HG03045 (cell line): ENCODE measurements around the gene ARL8B.
A peak's percentile ranks its signal among the peaks of the same experiment; 100 is the strongest.
"Not testable (repeated sequence)": the region's sequence is repeated elsewhere in the genome, so short reads cannot be mapped to it uniquely, and the experiment has no call there.

Source experiments
- ATAC-seq: cut with Tn5 transposase; IDR thresholded peaks from one replicate; pipeline ENCODE4 v1.9.1; 2021; ENCODE audit warnings: mild to moderate bottlenecking, moderate library complexity; ENCODE audit not compliant: unreplicated experiment

The ARL8B gene

DNA sequence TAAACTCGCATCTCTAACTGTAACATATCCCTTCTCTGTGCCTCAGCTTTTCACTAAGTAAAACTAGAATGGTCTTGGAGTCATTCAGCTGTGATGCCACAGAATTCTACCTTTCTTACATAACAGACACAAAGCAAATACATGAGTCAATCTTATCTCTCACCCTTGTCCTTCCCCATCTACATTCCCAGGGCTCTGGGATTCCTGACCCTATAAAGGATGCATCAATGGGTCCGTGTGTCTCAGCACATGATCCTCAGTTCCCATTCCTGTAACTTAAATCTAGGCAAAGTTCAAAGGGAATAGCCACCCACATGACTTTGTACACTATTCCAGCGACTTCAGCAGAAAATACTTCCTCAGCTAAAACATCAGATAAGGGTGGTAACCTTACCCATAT lies 11.8 kb upstream of the ARL8B start:
- ATAC-seq = no peak

DNA sequence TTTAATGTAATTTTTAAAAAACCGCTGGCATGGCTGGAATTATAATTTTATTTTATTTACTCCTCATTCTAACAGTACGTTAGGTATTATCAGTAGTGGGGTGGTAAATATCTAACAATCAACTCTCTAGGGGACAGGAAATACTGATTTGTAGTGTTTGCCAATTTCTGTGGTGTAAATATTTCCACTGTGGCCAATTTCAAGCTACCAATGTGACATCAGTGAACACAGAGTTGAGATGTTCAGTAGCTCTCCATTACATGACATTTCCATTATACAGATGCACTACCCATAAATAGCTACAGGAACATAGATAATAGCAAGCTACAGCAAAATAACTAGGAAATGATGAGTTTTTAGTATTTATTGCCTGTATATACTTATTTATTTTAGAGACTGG lies 10.0 kb upstream of the ARL8B start:
- ATAC-seq = no peak

DNA sequence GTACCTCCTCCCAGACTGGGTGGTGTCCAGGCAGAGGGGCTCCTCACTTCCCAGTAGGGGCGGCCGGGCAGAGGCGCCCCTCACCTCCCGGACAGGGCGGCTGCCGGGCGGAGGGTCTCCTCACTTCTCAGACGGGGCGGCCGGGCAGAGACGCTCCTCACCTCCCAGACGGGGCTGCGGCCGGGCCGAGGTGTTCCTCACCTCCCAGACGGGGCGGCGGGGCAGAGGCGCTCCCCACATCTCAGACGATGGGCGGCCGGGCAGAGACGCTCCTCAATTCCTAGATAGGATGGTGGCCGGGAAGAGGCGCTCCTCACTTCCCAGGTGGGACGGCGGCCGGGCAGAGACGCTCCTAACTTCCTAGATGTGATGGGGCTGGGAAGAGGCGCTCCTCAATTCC lies 8.4 kb upstream of the ARL8B start:
- ATAC-seq = not testable (repeated sequence)

DNA sequence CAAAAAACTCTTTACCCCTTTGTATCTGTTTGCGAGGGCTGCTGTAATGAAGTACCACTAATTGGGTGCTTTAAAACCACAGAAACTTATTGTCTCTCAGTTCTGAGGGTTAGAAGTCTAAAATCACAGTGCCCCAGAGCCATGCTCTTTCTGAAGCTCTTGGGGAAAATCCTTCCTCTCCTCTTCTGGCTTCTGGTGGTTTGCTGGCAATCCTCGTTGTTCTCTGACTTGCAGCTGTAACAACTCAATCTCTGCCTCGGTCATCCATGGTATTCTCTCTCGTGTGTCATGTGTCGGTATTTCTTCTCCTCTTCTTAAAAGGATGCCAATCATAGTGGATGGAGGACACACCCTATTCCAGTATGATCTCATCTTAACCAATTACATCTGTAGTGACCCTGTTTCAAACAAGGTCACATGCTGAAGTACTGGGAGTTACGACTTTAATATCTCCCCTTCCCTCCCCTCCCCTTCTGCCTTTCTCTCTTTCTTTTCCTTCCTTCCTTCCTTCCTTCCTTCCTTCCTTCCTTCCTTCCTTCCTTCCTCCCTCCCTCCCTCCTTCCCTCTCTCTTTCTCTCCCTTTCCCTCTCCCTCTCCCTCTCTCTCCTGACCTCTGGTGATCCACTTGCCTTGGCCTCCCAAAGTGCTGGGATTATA lies 6.5 kb upstream of the ARL8B start:
- no peak for ATAC-seq

DNA sequence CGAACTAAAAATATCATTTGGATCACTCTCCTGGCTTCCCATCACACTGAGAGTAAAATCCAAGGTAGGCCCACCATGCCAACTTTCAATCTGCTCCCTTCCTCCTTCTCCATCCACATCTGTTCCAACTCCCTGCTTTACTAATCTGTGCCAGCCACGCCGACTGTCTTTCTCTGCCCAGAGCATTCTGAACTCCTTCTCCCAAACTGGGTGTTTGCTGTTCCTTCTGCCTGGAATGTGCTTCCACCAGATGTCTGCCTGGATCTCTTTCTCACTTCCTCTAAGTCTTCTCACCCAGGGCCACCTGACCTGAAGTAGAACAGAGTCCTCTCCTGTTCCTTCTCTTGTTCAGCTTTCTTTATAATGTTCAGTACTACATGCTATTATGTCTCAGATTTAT lies 5.6 kb upstream of the ARL8B start:
- no peak for ATAC-seq

DNA sequence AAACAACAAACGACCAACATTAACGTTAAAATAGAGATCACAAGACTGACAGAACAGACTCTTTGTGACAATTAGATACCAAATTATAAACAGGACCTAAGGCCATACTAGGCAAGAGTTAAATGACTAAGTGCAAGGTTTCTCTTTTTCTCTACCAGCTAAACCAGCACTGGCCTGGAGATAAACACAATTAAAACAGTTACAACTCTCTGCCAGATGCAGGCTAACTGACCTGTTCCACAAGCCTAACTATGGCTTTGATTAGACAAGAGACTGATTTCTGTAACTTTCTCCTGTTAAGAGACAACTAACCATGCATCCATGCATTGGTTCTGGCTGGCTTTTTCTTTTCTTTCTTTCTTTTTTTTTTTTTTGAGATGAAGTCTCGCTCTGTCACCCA lies 1.6 kb upstream of the ARL8B start:
- no peak for ATAC-seq

DNA sequence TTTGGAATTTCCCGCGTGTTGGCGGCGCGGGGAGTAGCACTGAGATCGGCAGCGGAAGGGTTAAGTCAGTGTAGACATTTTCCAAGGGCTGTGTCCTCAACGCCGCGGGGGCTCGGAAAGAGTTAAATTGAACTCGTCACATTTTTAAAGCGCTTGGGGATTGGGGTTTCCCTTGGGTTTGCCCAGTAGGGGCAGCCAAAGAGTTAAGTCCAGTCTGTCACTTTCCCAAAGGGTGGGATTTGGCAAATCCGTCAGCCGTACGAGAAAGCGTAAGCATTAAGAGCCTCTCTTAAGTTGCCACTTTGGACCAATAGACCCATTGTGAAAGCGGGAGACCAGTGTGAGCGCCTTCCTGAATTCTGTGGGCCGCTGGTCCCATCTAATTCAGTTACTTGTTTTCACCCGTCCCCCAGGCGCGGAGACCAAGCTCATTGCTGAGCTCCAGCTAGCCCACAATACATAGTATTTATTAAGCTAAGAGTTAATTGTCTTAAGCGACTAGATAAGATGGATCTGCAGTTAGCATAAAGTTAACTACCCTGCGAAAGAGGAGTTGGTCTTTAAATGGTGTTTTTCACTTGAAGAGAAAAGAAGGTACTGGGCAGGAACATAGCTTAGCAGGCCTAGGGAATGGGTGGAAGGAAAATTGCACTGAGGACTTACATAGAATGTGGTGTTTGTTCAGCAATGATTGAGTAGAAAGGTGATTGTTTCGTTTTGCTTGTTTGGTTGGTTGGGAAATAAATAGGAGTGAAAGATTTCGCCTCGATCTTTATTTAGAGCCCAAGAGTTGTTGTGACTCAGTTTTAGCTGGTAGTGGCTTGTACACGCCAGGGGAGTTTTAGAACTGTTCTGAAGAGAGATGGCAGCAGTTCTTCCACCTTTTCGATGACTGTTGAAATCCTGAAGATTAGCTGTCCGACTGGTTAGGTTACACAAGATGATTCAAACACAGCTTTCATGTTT lies 932 bp downstream of the ARL8B start:
- peak; percentile 20 for ATAC-seq

DNA sequence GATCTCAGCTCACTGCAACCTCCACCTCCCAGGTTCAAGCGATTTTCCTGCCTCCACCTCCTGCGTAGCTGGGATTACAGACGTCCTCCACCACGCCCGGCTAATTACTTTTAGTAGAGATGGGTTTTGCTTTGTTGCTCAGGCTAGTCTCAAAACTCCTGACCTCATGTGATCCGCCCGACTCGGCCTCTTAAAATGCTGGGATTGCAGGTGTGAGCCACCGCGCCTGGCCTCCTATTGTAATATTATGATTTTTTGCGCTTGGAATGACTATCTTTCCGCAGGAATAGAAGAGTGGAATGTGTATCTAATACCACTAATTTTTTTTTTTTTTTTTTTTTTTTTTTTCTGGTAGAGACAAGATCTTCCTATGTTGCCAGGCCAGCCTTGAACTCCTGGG lies 1.8 kb downstream of the ARL8B start:
- no peak for ATAC-seq

DNA sequence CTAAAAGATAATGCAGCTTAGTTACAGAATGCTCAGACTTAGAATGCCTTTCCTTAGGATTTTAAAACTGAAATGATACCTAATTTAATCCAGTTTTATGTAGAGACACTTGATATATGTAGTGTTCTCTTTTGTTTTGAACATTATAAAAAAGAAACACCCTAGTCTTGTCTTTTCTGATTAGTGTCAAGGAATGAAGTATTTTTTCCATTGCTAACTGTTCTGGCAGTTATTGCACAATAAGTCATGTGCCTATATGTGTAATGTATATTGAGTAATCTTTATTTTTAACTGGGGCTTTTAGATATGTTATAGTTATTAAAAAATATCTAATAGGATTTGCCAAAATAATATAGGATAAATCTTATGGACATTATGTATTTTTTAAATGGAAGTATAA lies 4.5 kb downstream of the ARL8B start:
- no peak for ATAC-seq

DNA sequence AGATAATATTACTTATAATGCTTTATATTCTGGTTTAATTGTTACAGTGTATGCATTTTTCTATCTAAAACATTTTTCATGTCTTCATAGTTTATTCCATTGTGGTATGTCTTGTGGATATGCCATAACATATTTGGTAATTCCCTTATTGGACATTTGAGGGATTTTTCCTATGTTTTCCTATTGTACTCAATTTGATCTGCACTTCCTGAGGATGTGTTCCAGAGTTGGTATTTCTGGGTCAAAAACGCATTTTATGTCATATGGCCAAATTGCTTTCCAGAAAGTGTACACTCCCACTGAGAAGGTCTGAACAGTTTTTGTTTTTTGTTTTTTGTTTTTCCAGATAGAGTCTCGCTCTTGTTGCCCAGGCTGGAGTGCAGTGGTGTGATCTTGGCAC lies 6.8 kb downstream of the ARL8B start:
- no peak for ATAC-seq

DNA sequence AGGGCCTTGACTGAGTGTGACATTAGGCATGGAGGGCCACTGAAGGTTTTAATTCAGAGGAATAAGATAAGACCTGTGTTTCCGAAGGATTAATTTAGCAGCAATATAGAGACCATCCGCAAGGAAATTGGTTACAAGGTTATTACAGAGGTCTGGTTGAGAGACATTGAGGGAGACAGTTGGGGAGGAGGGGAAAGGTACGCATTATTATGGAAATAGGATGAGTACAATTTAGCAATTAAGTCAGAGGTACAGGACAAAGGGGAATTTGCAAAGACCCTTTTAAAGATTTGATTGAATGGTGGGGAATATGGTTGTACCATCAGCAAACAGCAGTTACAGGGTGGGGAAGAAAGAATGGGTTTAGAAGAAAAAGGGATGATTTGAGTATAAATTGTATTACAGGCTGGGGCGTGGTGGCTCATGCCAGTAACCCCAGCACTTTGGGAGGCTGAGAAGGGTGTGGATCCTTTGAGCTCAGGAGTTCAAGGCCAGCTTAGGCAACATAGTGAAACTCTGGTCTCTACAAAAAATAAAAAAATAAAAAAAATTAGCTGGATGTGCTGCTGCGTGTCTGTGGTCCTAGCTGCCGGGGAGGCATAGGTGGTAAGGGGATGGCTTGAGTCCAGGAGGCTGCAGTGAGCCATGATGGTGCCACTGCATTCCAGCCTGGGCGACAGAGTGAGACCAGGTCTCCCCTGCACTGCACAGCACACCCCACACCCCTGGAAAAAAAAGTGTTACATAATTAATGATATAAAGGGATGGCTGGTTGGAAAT lies 11.3 kb downstream of the ARL8B start:
- ATAC-seq = no peak

DNA sequence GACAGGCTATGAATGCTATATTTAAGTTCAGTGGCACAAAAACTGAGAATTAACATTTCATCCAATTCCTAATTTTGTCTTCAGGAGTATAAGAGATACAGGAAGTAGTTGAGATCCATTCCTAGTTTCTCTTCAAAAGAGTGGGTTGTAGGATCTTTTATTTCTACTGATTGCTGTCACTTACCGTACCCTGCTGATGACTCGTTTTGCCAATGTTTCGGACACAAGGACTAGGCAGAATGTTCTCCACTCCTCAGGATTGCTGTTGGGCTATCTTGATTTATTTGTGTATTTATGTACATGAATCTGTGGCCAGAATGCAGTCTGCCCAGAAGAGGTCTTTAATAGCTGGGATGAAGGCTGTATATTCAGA lies 11.9 kb downstream of the ARL8B start:
- no peak for ATAC-seq

DNA sequence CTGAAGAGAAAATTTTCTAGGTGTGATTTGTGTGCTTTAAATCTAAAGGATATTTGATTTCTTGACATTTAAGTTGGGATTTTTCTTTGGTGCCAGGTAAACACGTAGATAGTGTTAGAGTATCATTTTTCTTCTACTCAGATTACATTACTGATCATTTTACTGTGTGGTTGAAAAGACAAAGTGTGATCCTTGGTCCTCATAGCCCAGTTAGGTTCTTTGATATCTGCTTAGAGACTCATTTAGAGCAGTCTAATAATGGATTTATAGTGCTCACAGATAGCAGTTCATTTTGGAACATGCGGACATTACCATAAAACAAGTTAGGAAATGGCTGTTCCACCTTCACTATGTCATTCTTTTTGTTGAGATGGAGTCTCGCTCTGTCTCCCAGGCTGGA lies 12.4 kb downstream of the ARL8B start:
- ATAC-seq = no peak

DNA sequence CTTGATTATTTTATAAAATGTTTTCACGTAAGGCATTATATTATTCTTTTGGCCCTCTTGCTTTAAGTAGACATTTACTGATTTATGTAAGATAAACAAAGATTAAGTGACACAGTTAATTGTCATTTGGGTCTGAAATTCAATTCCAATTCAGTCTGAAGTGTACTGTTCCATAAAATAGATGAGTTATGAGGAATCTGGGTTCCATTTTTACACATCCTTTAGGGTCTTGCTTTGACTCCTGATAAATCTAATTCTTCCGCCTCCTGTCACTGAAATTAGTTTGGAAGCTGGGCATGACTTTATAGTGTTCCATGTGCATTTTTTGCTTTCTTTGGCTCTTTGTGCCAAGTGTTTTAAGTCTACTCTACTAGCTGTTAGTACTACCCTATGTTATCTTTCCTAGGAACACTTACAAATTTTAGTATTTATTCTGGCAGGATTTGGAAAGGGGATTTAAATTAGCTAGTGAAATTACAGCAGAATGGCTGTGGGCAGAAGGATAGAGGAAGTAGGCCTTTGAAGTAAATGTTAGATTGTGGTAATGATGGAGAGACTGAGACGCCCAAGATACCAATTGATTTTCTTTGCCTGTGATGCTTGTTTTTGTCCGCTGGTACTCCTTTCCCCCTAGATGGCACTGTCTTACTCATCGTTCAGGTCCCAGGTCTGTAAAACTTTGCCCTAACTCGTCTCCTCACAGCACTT lies 14.3 kb downstream of the ARL8B start:
- ATAC-seq = peak; percentile 48

DNA sequence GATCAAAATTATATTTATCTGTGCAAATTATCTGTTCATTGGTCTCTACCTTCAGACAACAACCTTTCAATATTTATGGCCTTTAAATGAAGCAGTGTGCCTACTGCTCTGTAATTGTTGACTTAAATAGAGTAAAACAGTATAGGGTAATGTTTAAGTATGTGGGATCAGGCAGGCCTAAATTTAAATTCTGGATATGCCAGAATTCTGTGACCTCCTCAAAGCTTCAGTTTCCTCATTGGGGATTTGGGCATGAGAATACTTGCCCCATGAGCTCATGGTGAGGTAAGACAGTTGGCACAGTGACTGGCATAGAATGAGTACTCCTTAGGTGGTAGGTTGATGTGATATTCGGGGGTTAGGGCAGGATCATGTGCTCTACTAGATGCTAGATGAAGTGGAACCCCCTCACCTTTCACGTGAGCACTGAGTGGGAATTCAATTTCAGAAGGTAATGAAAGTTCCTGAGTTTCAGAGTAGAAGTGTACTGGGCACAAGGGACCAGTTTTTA lies 14.9 kb downstream of the ARL8B start:
- ATAC-seq = no peak

DNA sequence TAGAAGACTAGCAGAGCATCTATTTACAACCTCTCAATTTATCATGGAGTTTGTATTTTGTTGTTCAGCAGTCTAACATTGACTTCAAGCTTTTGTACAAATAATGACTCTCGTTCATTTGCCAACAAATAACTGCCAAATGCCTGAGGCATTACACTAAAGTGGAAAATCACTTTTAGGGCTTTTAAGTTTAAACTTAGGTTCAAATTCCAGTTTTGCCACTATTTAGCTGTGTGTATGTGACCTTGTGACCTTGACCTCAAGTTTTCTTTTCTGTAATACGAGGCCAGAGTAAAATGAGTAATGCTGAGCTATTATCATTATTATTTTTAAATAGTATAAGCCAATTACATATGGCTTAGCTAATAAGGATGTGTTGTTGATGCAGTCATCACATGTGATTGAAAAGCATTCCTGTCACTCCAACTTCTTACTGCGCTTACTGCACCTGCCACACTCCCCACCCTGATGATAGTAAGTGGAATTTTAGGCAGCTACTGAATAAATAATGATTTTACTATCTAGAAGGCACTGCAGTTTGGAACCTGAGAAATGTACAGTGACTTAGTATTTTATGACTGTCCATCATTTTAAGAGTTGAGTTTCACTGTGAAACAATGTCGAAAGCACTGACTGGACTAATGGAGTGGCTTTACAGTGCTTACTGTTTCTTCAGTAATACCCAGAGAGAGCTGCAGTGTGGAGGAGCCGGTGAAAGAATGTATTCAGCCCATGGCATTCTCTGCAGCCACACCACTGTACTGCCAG lies 16.3 kb downstream of the ARL8B start:
- ATAC-seq = no peak

DNA sequence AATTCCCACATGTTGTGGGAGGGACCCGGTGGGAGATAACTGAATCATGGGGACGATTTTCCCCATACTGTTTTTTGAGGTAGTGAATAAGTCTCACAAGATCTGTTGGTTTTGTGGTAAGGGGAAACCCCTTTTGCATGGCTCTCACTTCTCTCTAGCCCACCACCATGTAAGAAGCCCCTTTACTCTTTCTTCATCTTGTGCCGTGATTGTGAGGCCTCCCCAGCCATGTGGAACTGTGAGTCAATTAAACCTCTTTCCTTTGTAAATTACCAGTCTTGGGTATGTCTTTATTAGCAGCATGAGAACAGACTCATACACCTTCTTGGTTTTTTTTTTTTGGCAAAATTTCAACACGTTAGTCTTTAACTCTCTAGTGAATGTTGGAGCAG lies 18.1 kb downstream of the ARL8B start:
- peak; percentile 39 for ATAC-seq

DNA sequence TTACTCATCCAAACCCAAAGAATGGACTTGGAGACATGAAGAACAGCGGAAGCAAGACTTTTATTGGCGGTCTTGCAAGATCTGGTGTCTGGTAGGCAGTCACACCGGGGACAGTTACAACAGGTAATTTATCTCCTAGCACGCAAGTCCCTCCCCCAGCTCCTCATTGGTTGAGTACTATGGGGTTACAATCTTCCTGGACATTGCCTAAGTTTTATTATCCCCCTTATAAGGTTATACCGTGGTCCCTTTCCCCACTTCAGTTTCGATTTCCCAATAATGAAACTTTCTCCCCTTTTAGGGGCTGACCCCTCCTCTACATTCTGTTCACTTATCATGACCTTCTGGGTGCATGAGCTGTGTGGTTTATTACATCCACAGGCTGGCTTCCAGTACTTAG lies 18.7 kb downstream of the ARL8B start:
- no peak for ATAC-seq

DNA sequence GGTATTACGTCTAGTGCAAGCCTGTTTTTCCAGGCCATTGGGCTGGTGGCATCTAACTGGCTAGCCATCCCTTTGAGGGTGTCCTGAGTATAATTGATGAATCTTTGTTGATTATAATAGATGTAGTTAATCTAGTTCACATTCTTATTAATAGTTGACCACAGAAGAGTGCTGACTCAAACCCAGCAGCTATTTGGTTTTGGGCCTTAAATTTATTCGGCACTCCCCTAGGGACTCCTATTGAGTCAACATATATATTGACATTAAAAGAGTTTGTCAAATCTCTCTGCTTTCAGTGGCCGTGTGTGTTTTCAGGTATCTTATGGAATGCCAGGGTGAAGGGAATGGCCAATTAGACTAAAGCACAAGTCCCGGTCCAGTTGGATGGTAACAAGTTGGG lies 19.7 kb downstream of the ARL8B start:
- no peak for ATAC-seq

DNA sequence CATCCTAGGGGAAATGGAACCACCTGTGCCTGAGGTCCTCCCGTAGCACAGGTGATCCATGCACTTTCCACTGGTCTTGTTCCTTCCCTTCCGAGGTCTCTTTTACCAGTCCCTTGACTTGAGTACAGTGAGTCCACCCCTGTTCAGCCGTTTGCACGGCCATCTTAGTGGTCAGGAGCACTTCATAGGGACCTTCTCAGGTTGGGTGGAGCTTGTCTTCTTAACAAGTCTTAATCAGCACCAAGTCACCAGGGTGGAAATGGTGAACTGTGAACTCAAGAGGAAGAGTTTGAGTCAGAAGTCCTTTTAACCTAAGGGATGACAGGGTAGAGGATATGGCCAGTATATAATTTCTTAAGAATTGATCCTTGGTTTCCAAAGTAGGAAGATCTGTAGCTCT lies 21.4 kb downstream of the ARL8B start:
- no peak for ATAC-seq
